GM06990 (cell line): ENCODE results near the gene KRT16.
"Not testable (repeated sequence)": the region's sequence is repeated elsewhere in the genome, so short reads cannot be mapped to it uniquely, and the experiment has no call there.

Source experiments
- DNase-seq: peaks from one replicate; pipeline ENCODE4 v3.0.0-alpha.2; 2011; ENCODE audit not compliant: insufficient read length; ENCODE audit errors: extremely low read depth
- H3K27me3 ChIP-seq: replicated peaks from 2 replicates; pipeline ENCODE4 v1.6.0; 2011; ENCODE audit warnings: low read length; ENCODE audit not compliant: control insufficient read depth, insufficient read depth
- H3K36me3 ChIP-seq: 2 replicates; pipeline ENCODE4 v1.5.1; 2011; ENCODE audit warnings: low read length; ENCODE audit not compliant: control insufficient read depth, insufficient read depth
- H3K4me3 ChIP-seq: replicated peaks from 2 replicates; pipeline ENCODE4 v1.5.1; 2011; ENCODE audit warnings: low read depth, mild to moderate bottlenecking, control low read depth, low read length
- TF ChIP-seq, protein P1 (sequence below): IDR thresholded peaks from 2 replicates; pipeline ENCODE4 v1.5.1; 2011; ENCODE audit warnings: low read length, control low read depth, mild to moderate bottlenecking, inconsistent platforms; ENCODE audit not compliant: insufficient read depth, poor library complexity, severe bottlenecking

The KRT16 gene

DNA sequence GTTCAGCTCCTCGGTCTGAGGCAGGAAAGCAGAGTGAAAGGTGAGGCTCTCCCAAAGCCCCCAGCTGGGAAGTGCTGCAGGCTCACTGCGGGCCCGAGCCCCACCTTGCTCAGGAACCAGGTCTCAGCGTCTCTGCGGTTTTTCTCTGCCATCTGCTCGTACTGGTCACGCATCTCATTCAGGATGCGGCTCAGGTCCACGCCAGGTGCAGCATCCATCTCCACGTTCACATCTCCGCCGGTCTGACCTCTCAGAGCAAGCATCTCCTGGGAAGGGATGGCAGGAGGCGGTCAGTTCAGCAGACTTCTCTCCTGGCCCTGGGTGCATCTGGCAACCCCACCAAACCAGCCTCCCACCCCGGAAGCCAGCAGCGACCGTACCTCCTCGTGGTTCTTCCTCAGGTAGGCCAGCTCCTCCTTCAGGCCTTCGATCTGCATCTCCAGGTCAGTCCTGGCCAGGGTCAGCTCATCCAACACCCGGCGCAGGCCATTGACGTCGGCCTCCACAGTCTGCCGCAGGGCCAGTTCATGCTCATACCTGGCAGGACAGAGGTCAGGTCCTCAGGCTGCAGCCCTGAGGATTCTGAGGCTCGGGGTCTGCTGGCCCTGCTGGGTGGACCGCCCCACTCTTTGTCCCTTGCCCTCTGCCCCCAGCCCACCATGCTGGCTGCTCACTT is 1.5 kb downstream of the KRT16 start:
- Histone ChIP-seq H3K36me3 (no peaks in the 10 kb centered on the region), H3K27me3 (no peaks in the 10 kb centered on the region), H3K4me3 (no peak overlapping the region)
- TF ChIP-seq, protein P1, sequence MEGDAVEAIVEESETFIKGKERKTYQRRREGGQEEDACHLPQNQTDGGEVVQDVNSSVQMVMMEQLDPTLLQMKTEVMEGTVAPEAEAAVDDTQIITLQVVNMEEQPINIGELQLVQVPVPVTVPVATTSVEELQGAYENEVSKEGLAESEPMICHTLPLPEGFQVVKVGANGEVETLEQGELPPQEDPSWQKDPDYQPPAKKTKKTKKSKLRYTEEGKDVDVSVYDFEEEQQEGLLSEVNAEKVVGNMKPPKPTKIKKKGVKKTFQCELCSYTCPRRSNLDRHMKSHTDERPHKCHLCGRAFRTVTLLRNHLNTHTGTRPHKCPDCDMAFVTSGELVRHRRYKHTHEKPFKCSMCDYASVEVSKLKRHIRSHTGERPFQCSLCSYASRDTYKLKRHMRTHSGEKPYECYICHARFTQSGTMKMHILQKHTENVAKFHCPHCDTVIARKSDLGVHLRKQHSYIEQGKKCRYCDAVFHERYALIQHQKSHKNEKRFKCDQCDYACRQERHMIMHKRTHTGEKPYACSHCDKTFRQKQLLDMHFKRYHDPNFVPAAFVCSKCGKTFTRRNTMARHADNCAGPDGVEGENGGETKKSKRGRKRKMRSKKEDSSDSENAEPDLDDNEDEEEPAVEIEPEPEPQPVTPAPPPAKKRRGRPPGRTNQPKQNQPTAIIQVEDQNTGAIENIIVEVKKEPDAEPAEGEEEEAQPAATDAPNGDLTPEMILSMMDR: no peak
- DNase-seq: no peak

DNA sequence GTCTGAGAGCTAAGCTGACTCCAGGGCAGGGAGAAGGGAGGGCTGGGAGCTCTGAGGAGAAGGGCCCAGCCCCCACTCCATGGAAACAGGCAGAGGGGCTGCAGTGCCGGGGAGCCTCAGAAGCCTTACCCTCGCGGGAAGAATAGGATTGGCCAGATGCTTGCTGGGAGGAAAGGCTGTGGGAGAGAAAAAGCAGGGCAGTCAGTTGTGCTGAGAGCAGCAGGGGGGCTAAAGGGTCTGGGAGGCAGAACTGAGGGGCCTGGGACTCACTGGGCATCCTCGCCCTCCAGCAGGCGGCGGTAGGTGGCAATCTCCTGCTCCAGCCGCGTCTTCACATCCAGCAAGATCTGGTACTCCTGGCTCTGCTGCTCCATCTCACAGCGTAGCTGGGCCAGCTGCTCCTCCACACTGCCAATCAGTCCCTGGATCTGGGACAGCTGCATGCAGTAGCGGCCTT is 2.5 kb downstream of the KRT16 start:
- H3K4me3 ChIP-seq, DNase-seq, H3K36me3 ChIP-seq, H3K27me3 ChIP-seq: not testable (repeated sequence)
- TF ChIP-seq, protein P1: peak; percentile 40

DNA sequence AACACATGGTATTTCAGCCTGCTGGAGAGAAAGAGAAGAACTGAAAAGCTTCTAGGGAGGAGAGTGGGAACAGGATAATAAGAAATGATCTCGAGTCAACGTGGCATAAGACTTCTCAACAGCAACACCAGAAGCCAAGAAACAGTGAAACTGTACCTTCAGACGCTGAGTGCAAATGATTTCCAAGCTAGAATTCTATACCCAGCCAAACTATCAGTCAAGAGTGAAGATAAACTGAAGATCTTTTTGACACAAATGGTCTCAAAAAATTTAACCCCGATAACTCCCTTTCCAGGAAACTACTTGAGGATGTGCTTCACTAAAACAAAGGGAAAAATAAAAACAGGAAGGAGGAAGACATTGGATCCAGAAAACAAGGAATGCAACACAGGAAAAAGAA is 5.6 kb downstream of the KRT16 start:
- not testable (repeated sequence) for H3K4me3 ChIP-seq, DNase-seq, H3K36me3 ChIP-seq, H3K27me3 ChIP-seq

DNA sequence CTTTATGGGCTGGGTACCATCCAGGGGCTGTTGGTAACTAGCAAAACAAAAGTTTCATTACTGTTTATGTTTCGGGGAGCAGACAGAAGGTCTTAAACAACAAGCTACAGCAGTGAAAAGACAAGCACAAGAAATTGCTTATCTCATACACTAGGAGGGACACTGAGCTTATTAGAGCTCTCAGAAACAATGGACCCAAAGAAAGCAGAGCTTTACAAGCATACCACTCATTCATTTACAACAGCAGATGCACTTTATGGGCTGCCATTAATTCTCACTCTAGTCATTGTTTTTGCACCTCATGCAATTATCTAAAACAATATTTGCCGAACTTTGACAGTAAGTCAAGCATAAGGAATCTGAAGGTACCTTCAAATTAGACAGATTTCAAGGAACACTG is 10.0 kb downstream of the KRT16 start:
- TF ChIP-seq, protein P1: no peak
- Histone ChIP-seq H3K36me3 (no peaks in the 10 kb centered on the region), H3K27me3 (peaks cover 1% of the 10 kb centered on the region; the same call in 1 of the 2 replicates), H3K4me3 (no peak overlapping the region)
- no peak for DNase-seq

DNA sequence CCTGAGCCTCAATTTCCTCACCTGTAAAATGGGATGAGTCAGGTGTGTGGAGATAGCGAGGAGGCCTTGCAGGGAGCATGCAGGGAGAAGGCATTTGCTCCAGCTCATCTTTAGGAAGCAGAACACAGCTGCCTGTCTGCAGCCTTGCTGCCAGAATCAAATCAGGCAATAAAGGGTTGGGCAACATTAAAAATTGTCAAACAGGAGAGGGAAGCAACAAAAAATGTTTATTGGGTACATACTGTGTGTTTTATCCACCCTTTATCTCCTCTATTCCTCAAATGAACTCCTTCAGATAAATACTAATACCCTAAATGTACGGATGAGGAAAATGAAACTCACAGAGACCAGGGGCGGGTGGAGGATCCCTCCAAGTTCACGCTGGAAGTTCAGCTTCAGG is 12.2 kb downstream of the KRT16 start:
- no peak for DNase-seq
- no peak overlapping the region for H3K4me3 ChIP-seq

DNA sequence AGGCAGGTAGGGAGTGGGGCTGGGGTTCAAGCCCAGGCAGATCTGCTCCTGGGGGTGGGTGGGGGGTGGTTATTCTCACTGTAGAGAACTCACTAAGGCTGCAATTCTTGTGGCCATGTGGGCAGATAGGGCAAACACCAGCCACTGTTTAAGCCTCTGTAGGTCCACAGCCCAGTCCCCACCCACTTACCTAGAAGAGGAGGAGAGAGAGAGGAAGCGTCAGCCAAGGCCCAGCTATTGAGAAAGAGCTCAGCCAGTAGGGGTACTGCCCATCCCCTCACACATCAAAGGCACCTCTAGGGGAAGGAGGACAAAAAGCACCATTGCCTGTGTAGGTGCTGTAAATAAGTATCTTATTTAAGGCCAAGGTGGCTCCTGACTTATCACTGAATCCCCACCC is 12.9 kb downstream of the KRT16 start:
- peaks cover 1% of the 10 kb centered on the region; the same call in 1 of the 2 replicates for H3K27me3 ChIP-seq
- TF ChIP-seq, protein P1: no peak
- H3K4me3 ChIP-seq: no peak overlapping the region
- DNase-seq: no peak
- no peaks in the 10 kb centered on the region for H3K36me3 ChIP-seq

More for the DNA sequence above, 12.2 kb downstream of the KRT16 start:
- Histone ChIP-seq H3K27me3 (peaks cover 1% of the 10 kb centered on the region; the same call in 1 of the 2 replicates), H3K36me3 (no peaks in the 10 kb centered on the region)
- TF ChIP-seq, protein P1: no peak
